ENCODE measurements around the gene CAMSAP1. TPM values are rescaled to one million over a fixed set of nuclear protein-coding genes. Genes with fewer than 3 reads are reported as not detected.

CAMSAP1 gene
- total RNA-seq, 1 donor from 2014 or later = 80.8 TPM

DNA sequence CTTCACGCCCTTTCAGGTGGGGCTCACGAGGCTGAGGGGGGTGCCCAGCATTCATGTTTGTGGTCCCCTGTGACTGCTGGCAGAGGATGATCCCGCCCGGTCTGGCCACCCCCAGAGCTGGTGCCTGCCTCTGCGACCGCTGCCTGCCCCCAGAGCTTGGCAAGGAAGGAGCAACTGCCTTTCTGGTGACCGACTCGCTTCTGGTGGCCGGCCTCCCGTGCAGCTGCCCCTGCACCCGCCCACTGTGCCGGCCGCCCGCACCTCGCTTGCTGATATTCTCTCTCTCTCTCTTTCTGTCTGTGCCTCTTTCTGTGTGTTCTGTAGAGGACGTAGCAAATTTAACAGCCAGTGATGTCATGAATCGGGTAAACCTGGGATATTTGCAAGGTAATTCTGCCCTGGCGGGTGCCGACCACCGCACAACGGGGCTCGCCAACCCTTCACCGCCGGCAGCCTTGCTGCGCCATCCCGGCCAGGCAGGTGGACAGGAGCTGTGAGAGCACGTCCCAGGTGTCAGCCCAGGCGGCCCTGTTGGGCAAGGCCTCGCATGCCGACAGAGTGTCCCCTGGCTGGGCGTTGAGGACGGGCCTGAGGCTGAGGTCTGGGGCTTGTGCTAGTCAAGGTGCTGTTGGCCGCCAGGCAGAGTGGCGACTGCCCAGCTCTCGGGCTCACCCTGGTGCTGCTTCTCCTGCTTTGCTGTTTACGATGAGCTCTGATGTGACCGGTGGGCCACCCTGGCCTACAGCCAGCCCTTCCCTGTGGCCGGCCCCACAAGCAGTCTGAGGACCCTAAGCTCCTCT, 119.4 kb downstream of the CAMSAP1 start:
- no peak overlapping the region for H3K4me3 Mint-ChIP-seq
- TF ChIP-seq, protein P1, sequence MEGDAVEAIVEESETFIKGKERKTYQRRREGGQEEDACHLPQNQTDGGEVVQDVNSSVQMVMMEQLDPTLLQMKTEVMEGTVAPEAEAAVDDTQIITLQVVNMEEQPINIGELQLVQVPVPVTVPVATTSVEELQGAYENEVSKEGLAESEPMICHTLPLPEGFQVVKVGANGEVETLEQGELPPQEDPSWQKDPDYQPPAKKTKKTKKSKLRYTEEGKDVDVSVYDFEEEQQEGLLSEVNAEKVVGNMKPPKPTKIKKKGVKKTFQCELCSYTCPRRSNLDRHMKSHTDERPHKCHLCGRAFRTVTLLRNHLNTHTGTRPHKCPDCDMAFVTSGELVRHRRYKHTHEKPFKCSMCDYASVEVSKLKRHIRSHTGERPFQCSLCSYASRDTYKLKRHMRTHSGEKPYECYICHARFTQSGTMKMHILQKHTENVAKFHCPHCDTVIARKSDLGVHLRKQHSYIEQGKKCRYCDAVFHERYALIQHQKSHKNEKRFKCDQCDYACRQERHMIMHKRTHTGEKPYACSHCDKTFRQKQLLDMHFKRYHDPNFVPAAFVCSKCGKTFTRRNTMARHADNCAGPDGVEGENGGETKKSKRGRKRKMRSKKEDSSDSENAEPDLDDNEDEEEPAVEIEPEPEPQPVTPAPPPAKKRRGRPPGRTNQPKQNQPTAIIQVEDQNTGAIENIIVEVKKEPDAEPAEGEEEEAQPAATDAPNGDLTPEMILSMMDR (conservative IDR thresholded peaks at IDR 0.05) = no peak
- H3K36me3 Mint-ChIP-seq (ENCODE audit: low read depth) = no peaks in the 10 kb centered on the region
- H3K27ac Mint-ChIP-seq (ENCODE audit: unreplicated experiment) = no peak overlapping the region
- H3K27me3 Mint-ChIP-seq (ENCODE audit: low read depth) = no peaks in the 10 kb centered on the region
- no peaks in the 10 kb centered on the region for H3K4me1 Mint-ChIP-seq
- no peak for DNase-seq (ENCODE audit: low read depth, low spot score)
- no peaks in the 10 kb centered on the region for H3K9me3 Mint-ChIP-seq

- no peak for DNase-seq (ENCODE audit: low read depth, low spot score)
- H3K9me3 Mint-ChIP-seq = no peaks in the 10 kb centered on the region
- H3K4me1 Mint-ChIP-seq = no peaks in the 10 kb centered on the region
- H3K36me3 Mint-ChIP-seq (ENCODE audit: low read depth) = no peaks in the 10 kb centered on the region
- H3K4me3 Mint-ChIP-seq = no peak overlapping the region
- no peaks in the 10 kb centered on the region for H3K27me3 Mint-ChIP-seq (ENCODE audit: low read depth)
- TF ChIP-seq, protein P1 (conservative IDR thresholded peaks at IDR 0.05) = no peak
- H3K27ac Mint-ChIP-seq (ENCODE audit: unreplicated experiment) = no peak overlapping the region
Measured at GRCh38 chr9:135787317-135787716, 120.0 kb downstream of the CAMSAP1 start.

- no peaks in the 10 kb centered on the region for H3K9me3 Mint-ChIP-seq
- H3K27me3 Mint-ChIP-seq (ENCODE audit: low read depth) = no peaks in the 10 kb centered on the region
- TF ChIP-seq, protein P1 (conservative IDR thresholded peaks at IDR 0.05) = no peak
- no peak overlapping the region for H3K27ac Mint-ChIP-seq (ENCODE audit: unreplicated experiment)
- no peak for DNase-seq (ENCODE audit: low read depth, low spot score)
- no peaks in the 10 kb centered on the region for H3K36me3 Mint-ChIP-seq (ENCODE audit: low read depth)
- H3K4me3 Mint-ChIP-seq = no peak overlapping the region
- H3K4me1 Mint-ChIP-seq = no peaks in the 10 kb centered on the region
Measured at GRCh38 chr9:135786146-135786690, 121.1 kb downstream of the CAMSAP1 start.

- H3K27ac Mint-ChIP-seq (ENCODE audit: unreplicated experiment) = no peak overlapping the region
- TF ChIP-seq, protein P1 (conservative IDR thresholded peaks at IDR 0.05) = no peak
- DNase-seq (ENCODE audit: low read depth, low spot score) = no peak
- H3K27me3 Mint-ChIP-seq (ENCODE audit: low read depth) = no peaks in the 10 kb centered on the region
- no peaks in the 10 kb centered on the region for H3K36me3 Mint-ChIP-seq (ENCODE audit: low read depth)
- no peak overlapping the region for H3K4me3 Mint-ChIP-seq
- no peaks in the 10 kb centered on the region for H3K4me1 Mint-ChIP-seq
- H3K9me3 Mint-ChIP-seq = no peaks in the 10 kb centered on the region
Measured at GRCh38 chr9:135785013-135785575, 122.3 kb downstream of the CAMSAP1 start.

- H3K27ac Mint-ChIP-seq (ENCODE audit: unreplicated experiment) = no peak overlapping the region
- H3K36me3 Mint-ChIP-seq (ENCODE audit: low read depth) = no peaks in the 10 kb centered on the region
- DNase-seq (ENCODE audit: low read depth, low spot score) = no peak
- TF ChIP-seq, protein P1 (conservative IDR thresholded peaks at IDR 0.05) = no peak
- H3K4me1 Mint-ChIP-seq = no peaks in the 10 kb centered on the region
- H3K27me3 Mint-ChIP-seq (ENCODE audit: low read depth) = no peaks in the 10 kb centered on the region
- H3K9me3 Mint-ChIP-seq = no peaks in the 10 kb centered on the region
- no peak overlapping the region for H3K4me3 Mint-ChIP-seq
Measured at GRCh38 chr9:135783540-135784245, 123.7 kb downstream of the CAMSAP1 start.
